PC-3 (cell line): ENCODE results near the gene WDR89.

ENCODE experiments used
- CTCF ChIP-seq: fragments of 300-600 bp; sonication (generic); conservative IDR thresholded peaks from 2 replicates; pipeline ENCODE4 v1.5.1; 2017; ENCODE audit warnings: antibody characterized with exemption, low read depth, mild to moderate bottlenecking, low read length
- EZH2 ChIP-seq: fragments of 300-600 bp; sonication (generic); IDR thresholded peaks from one replicate; pipeline ENCODE4 v1.6.1; 2017; ENCODE audit warnings: antibody characterized with exemption, mild to moderate bottlenecking, low read length; ENCODE audit not compliant: unreplicated experiment

- no peak for TF ChIP-seq CTCF
- no peak for TF ChIP-seq EZH2
Observed at GRCh38 chr14:63611078-63611477, 30.6 kb downstream of the WDR89 start.
